SU-DHL-6 (cell line): Measurements from ENCODE around the gene DOCK3.

Source experiments
- H2AFZ ChIP-seq: fragments of 200-600 bp; sonication (generic); 2 replicates; pipeline ENCODE4 v1.6.1; 2014; ENCODE audit warnings: low read depth, mild to moderate bottlenecking, moderate library complexity, mixed read lengths, antibody characterized with exemption, low read length; ENCODE audit not compliant: severe bottlenecking
- H3F3A ChIP-seq: fragments of 200-600 bp; shearing (Covaris generic); 2 replicates; pipeline ENCODE4 v1.6.0; 2016; ENCODE audit warnings: antibody characterized with exemption, mild to moderate bottlenecking; ENCODE audit not compliant: insufficient read depth
- H3K27ac ChIP-seq: fragments of 200-600 bp; sonication (generic); 2 replicates; pipeline ENCODE4 v1.5.1; 2016; ENCODE audit warnings: low read depth, mild to moderate bottlenecking, low read length, moderate library complexity, mixed read lengths
- H3K27me3 ChIP-seq: fragments of 200-600 bp; sonication (generic), shearing (Covaris generic); 2 replicates; pipeline ENCODE4 v1.6.0; 2014; ENCODE audit warnings: mild to moderate bottlenecking, low read length
- H3K36me3 ChIP-seq: fragments of 200-600 bp; sonication (generic); 2 replicates; pipeline ENCODE4 v1.6.1; 2014; ENCODE audit warnings: mild to moderate bottlenecking, low read length, mixed read lengths
- H3K4me2 ChIP-seq: fragments of 300-600, 200-600 bp; shearing (Covaris generic), sonication (generic); 2 replicates; pipeline ENCODE4 v1.6.0; 2014; ENCODE audit warnings: low read length, low read depth, mild to moderate bottlenecking; ENCODE audit not compliant: poor library complexity, severe bottlenecking
- H3K4me3 ChIP-seq: fragments of 200-600 bp; sonication (generic); 2 replicates; pipeline ENCODE4 v1.5.1; 2014; ENCODE audit warnings: antibody characterized with exemption, low read length, mild to moderate bottlenecking, mixed read lengths; ENCODE audit not compliant: insufficient read depth, poor library complexity, severe bottlenecking
- H3K79me2 ChIP-seq: fragments of 200-600 bp; sonication (generic); 2 replicates; pipeline ENCODE4 v1.6.1; 2014; ENCODE audit warnings: mild to moderate bottlenecking, low read length, moderate library complexity; ENCODE audit not compliant: insufficient read depth
- H3K9ac ChIP-seq: fragments of 200-600 bp; sonication (generic); 2 replicates; pipeline ENCODE4 v1.7.0; 2014; ENCODE audit warnings: mild to moderate bottlenecking, low read length
- H3K9me2 ChIP-seq: fragments of 200-600 bp; sonication (generic); replicated peaks from 2 replicates; pipeline ENCODE4 v1.6.1; 2014; ENCODE audit warnings: low read length; ENCODE audit not compliant: insufficient read depth
- H3K9me3 ChIP-seq: fragments of 200-600 bp; sonication (generic); 2 replicates; pipeline ENCODE4 v1.6.1; 2014; ENCODE audit warnings: low read length, mixed read lengths; ENCODE audit not compliant: insufficient read depth
- H4K20me1 ChIP-seq: fragments of 200-600 bp; sonication (generic); 2 replicates; pipeline ENCODE4 v1.6.1; 2014; ENCODE audit warnings: low read depth, mild to moderate bottlenecking, antibody characterized with exemption, low read length, moderate library complexity, mixed read lengths
- EZH2phosphoT487 ChIP-seq: fragments of 200-600 bp; sonication (generic), shearing (Covaris generic); conservative IDR thresholded peaks from 2 replicates; pipeline ENCODE4 v1.6.1; 2018; ENCODE audit warnings: mild to moderate bottlenecking, antibody characterized with exemption, low read length, moderate library complexity, mixed read lengths
- TF ChIP-seq, protein P1 (sequence below): fragments of 200-600 bp; sonication (generic); IDR thresholded peaks from one replicate; pipeline ENCODE4 v1.5.1; 2017; ENCODE audit warnings: antibody characterized with exemption, mild to moderate bottlenecking, low read length, moderate library complexity; ENCODE audit not compliant: insufficient read depth, poor library complexity, severe bottlenecking

The DOCK3 gene

GRCh38 chr3:51141573-51141972 is 466.8 kb downstream of the DOCK3 start:
- H3K27ac ChIP-seq, result no peak overlapping the region
- no peak overlapping the region for H3K4me3 ChIP-seq
- no peaks in the 10 kb centered on the region for H4K20me1 ChIP-seq

DNA sequence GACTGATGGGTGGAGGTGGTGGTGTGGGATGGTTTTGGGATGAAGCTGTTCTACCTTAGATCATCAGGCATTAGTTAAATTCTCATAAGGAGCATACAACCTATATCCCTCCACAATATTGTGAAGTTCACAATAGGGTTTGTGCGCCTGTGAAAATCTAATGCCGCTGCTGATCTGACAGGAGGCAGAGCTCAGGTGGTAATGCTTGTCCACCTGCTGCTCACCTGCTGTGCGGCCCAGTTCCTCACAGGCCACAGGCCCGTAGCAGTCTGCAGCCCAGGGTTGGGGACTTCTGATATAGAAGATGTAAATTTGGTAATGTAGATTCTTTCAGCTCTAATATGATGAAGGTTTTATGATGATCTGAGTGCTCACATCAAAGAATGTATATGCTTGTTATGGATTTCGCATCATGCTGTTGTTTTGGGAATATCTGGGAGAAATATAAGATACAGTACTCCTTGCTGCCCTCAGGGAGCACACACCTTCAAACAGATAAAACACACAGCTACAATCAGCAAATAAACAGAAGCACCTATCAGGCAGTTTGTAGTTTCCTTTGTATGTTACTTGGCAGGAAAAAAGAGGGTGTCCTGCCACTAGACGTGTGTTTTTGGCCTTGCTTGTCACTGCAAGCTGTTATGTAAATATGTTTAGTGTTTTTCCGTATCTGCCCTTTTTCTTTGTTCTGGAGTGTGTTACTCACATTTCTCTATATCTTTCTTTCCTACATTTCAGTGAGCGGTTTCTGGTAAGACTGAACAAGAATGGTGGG is 471.3 kb downstream of the DOCK3 start:
- H2AFZ ChIP-seq, result no peak overlapping the region
- TF ChIP-seq EZH2phosphoT487, result no peak
- TF ChIP-seq, protein P1, sequence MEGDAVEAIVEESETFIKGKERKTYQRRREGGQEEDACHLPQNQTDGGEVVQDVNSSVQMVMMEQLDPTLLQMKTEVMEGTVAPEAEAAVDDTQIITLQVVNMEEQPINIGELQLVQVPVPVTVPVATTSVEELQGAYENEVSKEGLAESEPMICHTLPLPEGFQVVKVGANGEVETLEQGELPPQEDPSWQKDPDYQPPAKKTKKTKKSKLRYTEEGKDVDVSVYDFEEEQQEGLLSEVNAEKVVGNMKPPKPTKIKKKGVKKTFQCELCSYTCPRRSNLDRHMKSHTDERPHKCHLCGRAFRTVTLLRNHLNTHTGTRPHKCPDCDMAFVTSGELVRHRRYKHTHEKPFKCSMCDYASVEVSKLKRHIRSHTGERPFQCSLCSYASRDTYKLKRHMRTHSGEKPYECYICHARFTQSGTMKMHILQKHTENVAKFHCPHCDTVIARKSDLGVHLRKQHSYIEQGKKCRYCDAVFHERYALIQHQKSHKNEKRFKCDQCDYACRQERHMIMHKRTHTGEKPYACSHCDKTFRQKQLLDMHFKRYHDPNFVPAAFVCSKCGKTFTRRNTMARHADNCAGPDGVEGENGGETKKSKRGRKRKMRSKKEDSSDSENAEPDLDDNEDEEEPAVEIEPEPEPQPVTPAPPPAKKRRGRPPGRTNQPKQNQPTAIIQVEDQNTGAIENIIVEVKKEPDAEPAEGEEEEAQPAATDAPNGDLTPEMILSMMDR, result no peak
- no peaks in the 10 kb centered on the region for H3K36me3 ChIP-seq
- no peak overlapping the region for H3K9ac ChIP-seq
- H3K9me3 ChIP-seq, result no peaks in the 10 kb centered on the region
- no peaks in the 10 kb centered on the region for H3K27me3 ChIP-seq
- no peak overlapping the region for H3K27ac ChIP-seq
- H3K4me2 ChIP-seq, result no peak overlapping the region
- H3K79me2 ChIP-seq, result no peaks in the 10 kb centered on the region
- no peaks in the 10 kb centered on the region for H3K9me2 ChIP-seq
- H4K20me1 ChIP-seq, result no peaks in the 10 kb centered on the region
- H3K4me3 ChIP-seq, result no peak overlapping the region
- no peaks in the 10 kb centered on the region for H3F3A ChIP-seq

More at GRCh38 chr3:51141573-51141972, 466.8 kb downstream of the DOCK3 start:
- H3K9me3 ChIP-seq, result no peaks in the 10 kb centered on the region
- H2AFZ ChIP-seq, result no peak overlapping the region
- no peak overlapping the region for H3K4me2 ChIP-seq
- H3K9ac ChIP-seq, result no peak overlapping the region
- H3K36me3 ChIP-seq, result no peaks in the 10 kb centered on the region
- H3F3A ChIP-seq, result no peaks in the 10 kb centered on the region
- H3K27me3 ChIP-seq, result no peaks in the 10 kb centered on the region
- H3K79me2 ChIP-seq, result no peaks in the 10 kb centered on the region
- no peak for TF ChIP-seq EZH2phosphoT487
- TF ChIP-seq, protein P1, result no peak
- no peaks in the 10 kb centered on the region for H3K9me2 ChIP-seq

DNA sequence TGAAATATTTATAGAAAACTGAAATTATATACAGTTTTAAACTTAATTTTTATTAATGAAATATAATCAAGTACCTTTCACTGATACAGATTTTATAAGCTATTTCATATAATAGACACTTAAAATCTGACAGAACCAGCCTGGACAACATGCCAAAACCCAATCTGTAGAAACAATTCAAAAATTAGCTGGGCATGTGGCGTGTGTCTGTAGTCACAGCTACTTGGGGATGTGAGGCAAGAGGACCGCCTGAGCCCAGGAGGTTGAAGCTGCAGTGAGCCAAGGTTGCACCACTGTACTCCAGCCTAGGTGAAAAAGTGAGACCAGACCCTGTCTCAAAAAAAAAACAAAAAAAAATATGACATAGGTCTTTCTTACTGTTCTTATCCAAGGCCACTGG is 472.1 kb downstream of the DOCK3 start:
- TF ChIP-seq, protein P1, result no peak
- TF ChIP-seq EZH2phosphoT487, result no peak
- Histone ChIP-seq H3K27ac (no peak overlapping the region), H3K9ac (no peak overlapping the region)

More for the DNA sequence above, 472.1 kb downstream of the DOCK3 start:
- H2AFZ ChIP-seq, result no peak overlapping the region
- H3K36me3 ChIP-seq, result no peaks in the 10 kb centered on the region
- no peaks in the 10 kb centered on the region for H3F3A ChIP-seq
- no peak overlapping the region for H3K4me3 ChIP-seq
- no peaks in the 10 kb centered on the region for H3K9me3 ChIP-seq
- H3K9me2 ChIP-seq, result no peaks in the 10 kb centered on the region
- H3K79me2 ChIP-seq, result no peaks in the 10 kb centered on the region
- H3K4me2 ChIP-seq, result no peak overlapping the region
- H4K20me1 ChIP-seq, result no peaks in the 10 kb centered on the region
- no peaks in the 10 kb centered on the region for H3K27me3 ChIP-seq
